Measurements from ENCODE around the gene WFDC12.

DNA sequence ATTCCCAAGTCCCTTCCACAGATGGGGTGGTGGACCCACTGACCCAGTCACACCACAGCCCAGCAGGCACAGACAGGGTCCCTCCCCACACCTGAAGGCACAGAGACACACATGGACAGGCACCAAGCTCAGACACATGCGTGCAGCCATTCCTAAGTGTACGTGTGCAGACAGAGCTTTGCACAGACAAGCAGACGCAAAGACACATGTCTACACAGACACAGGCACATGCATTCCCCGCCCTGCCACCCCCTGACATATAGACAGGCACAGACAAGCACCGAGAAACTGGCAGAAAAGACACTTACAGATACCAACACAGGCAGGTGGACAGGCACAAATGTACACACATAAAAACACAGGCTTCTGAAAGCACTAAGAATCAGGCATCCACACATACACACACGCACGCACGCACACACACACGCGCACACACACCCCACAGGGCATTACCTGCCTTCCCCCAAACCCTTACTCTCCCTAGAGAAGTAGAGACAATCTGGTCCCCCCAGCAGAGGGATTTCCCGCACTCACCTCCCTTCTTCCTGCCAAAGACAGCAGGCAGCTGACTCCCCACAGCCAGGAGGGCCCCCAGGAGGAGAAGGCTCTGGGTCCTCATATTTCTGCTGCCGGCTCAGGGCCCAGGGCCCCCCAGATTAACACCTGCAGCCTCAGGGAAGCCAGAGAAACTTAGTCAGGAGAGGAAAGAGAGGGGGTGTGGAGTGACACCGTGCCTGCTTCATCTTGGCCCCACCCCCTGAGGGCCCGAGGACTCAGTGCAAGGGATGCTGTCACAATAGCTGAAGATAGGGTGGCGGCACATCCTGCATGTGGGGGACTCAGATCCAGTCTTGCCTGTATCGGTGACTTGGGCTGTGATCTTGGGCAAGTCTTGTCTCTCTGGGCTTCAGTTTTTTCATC, 9.5 kb downstream of the WFDC12 start, which contains the start of gene WFDC5:
- TF ChIP-seq, protein P1, sequence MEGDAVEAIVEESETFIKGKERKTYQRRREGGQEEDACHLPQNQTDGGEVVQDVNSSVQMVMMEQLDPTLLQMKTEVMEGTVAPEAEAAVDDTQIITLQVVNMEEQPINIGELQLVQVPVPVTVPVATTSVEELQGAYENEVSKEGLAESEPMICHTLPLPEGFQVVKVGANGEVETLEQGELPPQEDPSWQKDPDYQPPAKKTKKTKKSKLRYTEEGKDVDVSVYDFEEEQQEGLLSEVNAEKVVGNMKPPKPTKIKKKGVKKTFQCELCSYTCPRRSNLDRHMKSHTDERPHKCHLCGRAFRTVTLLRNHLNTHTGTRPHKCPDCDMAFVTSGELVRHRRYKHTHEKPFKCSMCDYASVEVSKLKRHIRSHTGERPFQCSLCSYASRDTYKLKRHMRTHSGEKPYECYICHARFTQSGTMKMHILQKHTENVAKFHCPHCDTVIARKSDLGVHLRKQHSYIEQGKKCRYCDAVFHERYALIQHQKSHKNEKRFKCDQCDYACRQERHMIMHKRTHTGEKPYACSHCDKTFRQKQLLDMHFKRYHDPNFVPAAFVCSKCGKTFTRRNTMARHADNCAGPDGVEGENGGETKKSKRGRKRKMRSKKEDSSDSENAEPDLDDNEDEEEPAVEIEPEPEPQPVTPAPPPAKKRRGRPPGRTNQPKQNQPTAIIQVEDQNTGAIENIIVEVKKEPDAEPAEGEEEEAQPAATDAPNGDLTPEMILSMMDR (IDR thresholded peaks at IDR 0.05), result no peak
- no peak for TF ChIP-seq EZH2 (IDR thresholded peaks at IDR 0.05; ENCODE audit: borderline replicate concordance, insufficient read depth, low read depth, low read length, poor library complexity, severe bottlenecking)

Data from B cell (primary cell).